Mesendoderm (in vitro differentiated cells): ENCODE measurements around the gene CHST15.

Experiments
- DNase-seq: peaks from one replicate; pipeline ENCODE4 v3.0.0; 2013
- H2AK5ac ChIP-seq: 2 replicates; pipeline ENCODE4 v1.6.1; 2013; ENCODE audit warnings: low read length, inconsistent platforms
- H2BK120ac ChIP-seq: 2 replicates; pipeline ENCODE4 v1.6.1; 2013; ENCODE audit warnings: low read depth, mild to moderate bottlenecking, low read length, moderate library complexity, mixed read lengths
- H2BK15ac ChIP-seq: replicated peaks from 2 replicates; pipeline ENCODE4 v1.6.1; 2013; ENCODE audit warnings: low read depth, mild to moderate bottlenecking, moderate library complexity
- H2BK5ac ChIP-seq: 2 replicates; pipeline ENCODE4 v1.6.1; 2013; ENCODE audit warnings: low read length, inconsistent platforms
- H3K18ac ChIP-seq: 2 replicates; pipeline ENCODE4 v1.6.1; 2013; ENCODE audit warnings: mild to moderate bottlenecking, low read length, mixed read lengths
- H3K23ac ChIP-seq: one replicate; pipeline ENCODE4 v1.6.1; 2013; ENCODE audit warnings: low read length
- H3K27ac ChIP-seq: 2 replicates; pipeline ENCODE4 v1.5.1; 2013; ENCODE audit warnings: low read depth, mild to moderate bottlenecking, inconsistent platforms, low read length, moderate library complexity
- H3K27me3 ChIP-seq: 2 replicates; pipeline ENCODE4 v1.6.1; 2013; ENCODE audit warnings: low read length, control low read depth, mild to moderate bottlenecking, inconsistent platforms; ENCODE audit not compliant: insufficient read depth, poor library complexity
- H3K36me3 ChIP-seq: 2 replicates; pipeline ENCODE4 v1.6.1; 2013; ENCODE audit warnings: low read length, inconsistent platforms; ENCODE audit not compliant: control insufficient read depth, insufficient read depth
- H3K4ac ChIP-seq: one replicate; pipeline ENCODE4 v1.6.1; 2013; ENCODE audit warnings: low read depth, mild to moderate bottlenecking, low read length, moderate library complexity
- H3K4me1 ChIP-seq: 2 replicates; pipeline ENCODE4 v1.6.1; 2013; ENCODE audit warnings: low read depth, low read length, inconsistent platforms; ENCODE audit not compliant: control insufficient read depth
- H3K4me2 ChIP-seq: 2 replicates; pipeline ENCODE4 v1.6.1; 2013; ENCODE audit warnings: low read length
- H3K4me3 ChIP-seq: 2 replicates; pipeline ENCODE4 v1.5.1; 2013; ENCODE audit warnings: mild to moderate bottlenecking, low read length
- H3K56ac ChIP-seq: one replicate; pipeline ENCODE4 v1.6.1; 2013; ENCODE audit warnings: low read length
- H3K79me1 ChIP-seq: 2 replicates; pipeline ENCODE4 v1.6.1; 2013; ENCODE audit warnings: low read length, inconsistent platforms
- H3K79me2 ChIP-seq: 2 replicates; pipeline ENCODE4 v1.6.1; 2013; ENCODE audit warnings: mild to moderate bottlenecking, low read length; ENCODE audit not compliant: control insufficient read depth, insufficient read depth
- H3K9ac ChIP-seq: 2 replicates; pipeline ENCODE4 v1.6.1; 2013; ENCODE audit warnings: low read length, inconsistent platforms
- H4K5ac ChIP-seq: one replicate; pipeline ENCODE4 v1.6.1; 2013; ENCODE audit warnings: low read length
- H4K8ac ChIP-seq: one replicate; pipeline ENCODE4 v1.6.1; 2013; ENCODE audit warnings: low read depth, mild to moderate bottlenecking, control low read depth, low read length, moderate library complexity
- WGBS: extraction: QIAGEN DNeasy Blood & Tissue Kit; methylation state at CpG from one replicate; pipeline ENCODE4 v1.1.7; 2013; ENCODE audit warnings: low lambda C conversion rate, missing lambda C conversion rate; ENCODE audit not compliant: insufficient coverage; ENCODE audit errors: extremely low coverage; 5-methylcytosine and 5-hydroxymethylcytosine counted together

Gene CHST15

DNA sequence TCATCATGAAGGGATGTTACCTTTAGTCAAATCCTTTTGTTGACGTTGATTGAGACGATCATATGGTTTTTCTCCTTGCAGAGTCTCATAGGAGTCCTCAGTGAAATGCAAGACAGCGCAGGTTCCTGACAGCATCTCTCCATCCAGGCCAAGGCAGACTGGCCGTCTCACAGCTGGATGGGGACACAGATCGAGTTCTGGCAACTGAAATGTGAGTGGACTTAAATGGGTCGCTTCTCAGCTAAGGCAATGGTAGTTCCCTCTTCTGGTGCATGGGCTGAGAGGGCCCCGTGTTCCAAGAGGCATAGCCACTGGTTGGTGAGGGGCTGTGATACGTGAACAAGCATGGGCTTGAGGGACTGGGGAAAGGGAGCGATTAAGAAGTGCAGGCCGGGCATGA, 102.5 kb downstream of the CHST15 start:
- no peak overlapping the region for H3K4me3 ChIP-seq
- H4K5ac ChIP-seq = no peak overlapping the region
- H3K4ac ChIP-seq = no peak overlapping the region
- H2BK15ac ChIP-seq = no peak overlapping the region
- no peak overlapping the region for H3K56ac ChIP-seq
- no peak overlapping the region for H3K27ac ChIP-seq
- H3K4me2 ChIP-seq = no peak overlapping the region
- no peak overlapping the region for H3K23ac ChIP-seq
- no peak for DNase-seq
- no peaks in the 10 kb centered on the region for H3K4me1 ChIP-seq
- H3K18ac ChIP-seq = no peak overlapping the region
- H3K79me2 ChIP-seq = no peaks in the 10 kb centered on the region
- H2BK120ac ChIP-seq = no peak overlapping the region
- H2BK5ac ChIP-seq = no peak overlapping the region
- no CpG with 5 or more reads among the region's 10 CpGs for WGBS
- H3K79me1 ChIP-seq = no peaks in the 10 kb centered on the region
- H4K8ac ChIP-seq = no peak overlapping the region
- no peak overlapping the region for H2AK5ac ChIP-seq
- H3K9ac ChIP-seq = no peak overlapping the region
- no peaks in the 10 kb centered on the region for H3K36me3 ChIP-seq
- no peaks in the 10 kb centered on the region for H3K27me3 ChIP-seq

GRCh38 chr10:123988694-123989093, 104.7 kb downstream of the CHST15 start:
- no peak overlapping the region for H2BK15ac ChIP-seq
- H3K9ac ChIP-seq = no peak overlapping the region
- H3K56ac ChIP-seq = no peak overlapping the region
- no peak for DNase-seq
- no peaks in the 10 kb centered on the region for H3K36me3 ChIP-seq
- H3K4me3 ChIP-seq = no peak overlapping the region
- no peak overlapping the region for H3K4ac ChIP-seq
- no peak overlapping the region for H3K4me2 ChIP-seq
- H3K79me1 ChIP-seq = no peaks in the 10 kb centered on the region
- no peaks in the 10 kb centered on the region for H3K79me2 ChIP-seq
- H3K18ac ChIP-seq = no peak overlapping the region
- H4K8ac ChIP-seq = no peak overlapping the region
- no peak overlapping the region for H3K23ac ChIP-seq
- H3K27me3 ChIP-seq = no peaks in the 10 kb centered on the region
- H2AK5ac ChIP-seq = no peak overlapping the region
- no peak overlapping the region for H2BK120ac ChIP-seq
- H3K27ac ChIP-seq = no peak overlapping the region
- H4K5ac ChIP-seq = no peak overlapping the region
- no CpG with 5 or more reads among the region's 2 CpGs for WGBS
- H3K4me1 ChIP-seq = no peaks in the 10 kb centered on the region
- H2BK5ac ChIP-seq = no peak overlapping the region

DNA sequence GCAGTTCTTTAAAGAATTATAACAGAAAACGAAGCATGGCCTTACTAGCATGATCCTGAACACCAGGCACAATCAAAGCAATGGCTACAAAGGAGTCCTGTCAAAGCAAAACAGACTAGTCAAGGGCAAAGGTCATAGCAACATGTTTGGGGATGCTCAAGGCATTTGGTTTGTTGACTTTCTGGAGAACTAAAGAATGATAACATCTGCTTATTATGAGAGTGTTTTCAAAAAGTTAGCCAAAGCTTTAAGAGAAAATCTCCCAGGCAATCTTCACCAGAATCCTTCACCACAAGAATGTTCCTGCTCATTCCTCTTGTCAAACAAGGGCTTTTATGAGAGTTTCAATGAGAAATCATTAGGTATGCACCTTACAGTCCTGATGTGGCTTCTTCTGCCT, 106.7 kb downstream of the CHST15 start:
- Histone ChIP-seq H3K4ac (no peak overlapping the region), H3K27ac (no peak overlapping the region), H3K23ac (no peak overlapping the region), H2BK120ac (no peak overlapping the region), H3K18ac (no peak overlapping the region), H3K79me1 (no peaks in the 10 kb centered on the region), H3K36me3 (no peaks in the 10 kb centered on the region), H2AK5ac (no peak overlapping the region), H3K27me3 (no peaks in the 10 kb centered on the region), H2BK15ac (no peak overlapping the region), H4K8ac (no peak overlapping the region), H3K79me2 (no peaks in the 10 kb centered on the region), H3K4me1 (no peaks in the 10 kb centered on the region), H3K9ac (no peak overlapping the region), H3K56ac (no peak overlapping the region), H3K4me2 (no peak overlapping the region), H2BK5ac (no peak overlapping the region), H3K4me3 (no peak overlapping the region), H4K5ac (no peak overlapping the region)
- DNase-seq = no peak
- WGBS = no CpG with 5 or more reads among the region's 1 CpG

DNA sequence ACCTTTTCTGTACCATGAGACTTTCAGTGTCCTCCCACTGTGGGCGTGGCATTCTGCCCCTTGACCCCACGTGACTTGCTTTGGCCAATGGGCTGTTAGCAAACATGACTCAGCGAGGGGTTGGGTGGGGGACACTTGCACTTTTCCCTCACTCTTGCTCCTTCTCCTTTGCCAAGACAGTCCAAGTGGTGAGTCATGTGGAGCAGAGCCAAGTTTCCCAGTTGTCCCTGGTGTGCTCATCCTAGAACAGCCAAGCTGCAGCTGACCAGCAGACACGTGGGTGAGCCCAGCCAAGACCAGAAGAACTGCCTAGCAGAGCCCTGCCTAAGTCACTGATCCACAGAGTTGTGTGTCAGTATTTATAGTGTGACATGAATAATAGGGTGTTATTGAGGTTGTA, 119.0 kb downstream of the CHST15 start:
- Histone ChIP-seq H3K4me1 (no peaks in the 10 kb centered on the region), H2BK15ac (no peak overlapping the region), H3K4ac (no peak overlapping the region), H3K4me3 (no peak overlapping the region), H3K18ac (no peak overlapping the region), H3K27me3 (peaks cover 10% of the 10 kb centered on the region), H3K9ac (no peak overlapping the region), H2AK5ac (no peak overlapping the region), H4K5ac (no peak overlapping the region), H4K8ac (no peak overlapping the region), H3K79me2 (no peaks in the 10 kb centered on the region), H3K56ac (no peak overlapping the region), H3K79me1 (no peaks in the 10 kb centered on the region), H2BK5ac (no peak overlapping the region), H3K27ac (no peak overlapping the region), H3K23ac (no peak overlapping the region), H3K4me2 (no peak overlapping the region), H2BK120ac (no peak overlapping the region), H3K36me3 (no peaks in the 10 kb centered on the region)
- DNase-seq = peak; percentile 67
- no CpG with 5 or more reads among the region's 4 CpGs for WGBS

DNA sequence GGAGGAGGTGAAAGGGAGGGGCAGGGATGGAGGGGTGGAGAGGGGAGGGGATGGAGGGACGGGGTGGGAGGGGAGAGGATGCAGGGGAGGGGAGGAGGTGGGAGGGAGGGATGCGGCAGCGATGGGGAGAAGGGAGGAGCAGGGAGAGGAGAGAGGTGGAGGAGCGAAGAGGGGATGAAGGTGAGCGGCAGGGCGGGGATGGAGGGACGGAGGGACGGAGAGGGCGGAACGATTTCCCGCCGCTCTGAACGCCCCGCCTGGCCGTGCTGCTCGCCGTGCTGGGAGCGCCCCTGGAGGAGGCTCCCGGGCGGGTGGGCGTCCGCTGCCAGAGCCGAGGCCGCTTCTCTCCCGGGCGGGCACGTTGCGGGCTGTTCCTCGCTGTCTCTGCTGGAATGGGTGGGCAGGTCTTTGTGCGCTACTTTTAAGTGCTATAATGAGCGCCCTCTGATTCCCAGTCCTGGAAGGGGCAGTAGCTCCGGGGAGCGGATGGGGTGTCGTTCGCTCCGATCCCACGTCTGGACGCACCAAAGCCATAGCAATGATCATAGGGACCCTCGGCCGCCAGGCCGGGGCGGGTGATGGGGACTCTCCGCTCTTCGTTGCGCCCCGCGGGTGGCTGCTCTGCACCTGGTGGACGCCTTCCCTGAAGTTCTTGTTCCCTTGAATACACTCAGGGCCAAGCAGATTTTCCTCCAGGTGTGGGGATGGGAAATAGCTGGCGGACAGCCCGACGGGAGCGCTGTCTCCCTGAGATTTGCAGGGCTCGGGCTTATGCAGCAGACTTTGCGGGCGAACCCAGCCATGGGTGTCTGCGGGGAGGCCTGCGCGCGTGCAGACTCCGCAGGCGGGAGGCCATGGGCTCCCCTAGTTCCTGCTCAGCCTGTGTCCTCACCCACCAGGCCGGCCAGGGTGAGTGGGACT, 120.7 kb downstream of the CHST15 start:
- Histone ChIP-seq H3K79me2 (no peaks in the 10 kb centered on the region), H3K27me3 (peaks cover 10% of the 10 kb centered on the region), H3K4me3 (no peak overlapping the region), H4K5ac (no peak overlapping the region), H2AK5ac (no peak overlapping the region), H3K4me1 (no peaks in the 10 kb centered on the region), H2BK15ac (no peak overlapping the region), H3K9ac (no peak overlapping the region), H3K4me2 (peak overlapping the region; percentile 64), H3K23ac (no peak overlapping the region), H3K79me1 (no peaks in the 10 kb centered on the region), H2BK5ac (no peak overlapping the region), H3K18ac (no peak overlapping the region), H4K8ac (no peak overlapping the region), H3K27ac (no peak overlapping the region), H3K36me3 (no peaks in the 10 kb centered on the region), H3K4ac (no peak overlapping the region), H3K56ac (peak overlapping the region; percentile 7), H2BK120ac (no peak overlapping the region)
- no CpG with 5 or more reads among the region's 62 CpGs for WGBS
- DNase-seq = peak; percentile 68

- WGBS = 100% methylated on average over 2 of the region's 4 CpGs
- DNase-seq = no peak
- no peak overlapping the region for H3K4ac ChIP-seq
- H3K9ac ChIP-seq = no peak overlapping the region
- H3K56ac ChIP-seq = no peak overlapping the region
- H4K5ac ChIP-seq = no peak overlapping the region
- H2BK15ac ChIP-seq = no peak overlapping the region
- H2AK5ac ChIP-seq = no peak overlapping the region
- H2BK120ac ChIP-seq = no peak overlapping the region
- no peak overlapping the region for H3K23ac ChIP-seq
- no peaks in the 10 kb centered on the region for H3K36me3 ChIP-seq
- no peak overlapping the region for H3K27ac ChIP-seq
- H3K4me3 ChIP-seq = no peak overlapping the region
- no peak overlapping the region for H4K8ac ChIP-seq
- H3K27me3 ChIP-seq = peaks cover 10% of the 10 kb centered on the region
- H3K79me2 ChIP-seq = no peaks in the 10 kb centered on the region
- no peak overlapping the region for H3K4me2 ChIP-seq
- no peaks in the 10 kb centered on the region for H3K4me1 ChIP-seq
- H2BK5ac ChIP-seq = no peak overlapping the region
- no peak overlapping the region for H3K18ac ChIP-seq
- H3K79me1 ChIP-seq = no peaks in the 10 kb centered on the region
These were observed 122.5 kb downstream of the CHST15 start for GRCh38 chr10:123970927-123971286.
